Endothelial cell of umbilical vein (primary cell): Measurements from ENCODE around the gene HOXA11. TPM values are rescaled to one million over a fixed set of nuclear protein-coding genes. Genes with fewer than 3 reads are reported as not detected.

Experiments
- BruUV-seq: library from RNA; stranded (reverse); fragments of 400-500 nt; replicated peaks from 2 replicates; lab custom pipeline; 2021; lab: Mats Ljungman, UMichigan
- CTCF ChIA-PET: fragments of 300-600, 350-600 bp; sonication (Branson Sonifier 250); formaldehyde crosslinking; loops from one replicate; lab custom pipeline; 2021; ENCODE audit warnings: antibody characterized with exemption, inconsistent platforms; lab: Charles Lee
- POLR2A ChIA-PET: fragments of 300-600, 350-600 bp; sonication (Branson Sonifier 250); formaldehyde crosslinking; loops from one replicate; lab custom pipeline; 2021; ENCODE audit warnings: antibody characterized with exemption, inconsistent platforms; lab: Charles Lee
- DNase-seq: peaks from one replicate; pipeline ENCODE4 v3.0.0-alpha.2; 2011; ENCODE audit warnings: low read depth, low spot score
- FAIRE-seq: peaks from 2 replicates; lab custom pipeline; 2011; peaks lifted over from hg19 to GRCh38; lab: Jason Lieb, UNC
- H2AFZ ChIP-seq: 2 replicates; pipeline ENCODE4 v1.6.0; 2012; ENCODE audit warnings: low read depth, low read length, control low read depth, inconsistent platforms
- H3K27ac ChIP-seq: 2 replicates; pipeline ENCODE4 v1.5.1; 2011; ENCODE audit warnings: low read depth, mild to moderate bottlenecking, control low read depth, low read length, moderate library complexity; ENCODE audit not compliant: insufficient read depth
- H3K27me3 ChIP-seq, 2 experiments: 2 replicates each; pipeline versions ENCODE4 v1.6.0 to v1.6.1; 2011; ENCODE audit warnings: low read length in 2 of 2, mixed read lengths in 1 of 2; ENCODE audit not compliant: control insufficient read depth in 2 of 2, insufficient read depth in 2 of 2
- H3K36me3 ChIP-seq, 2 experiments: 2 replicates in 1 of 2; 3 replicates in 1 of 2; pipeline ENCODE4 v1.5.1; 2011; ENCODE audit warnings: low read length in 2 of 2, mild to moderate bottlenecking in 1 of 2, moderate library complexity in 1 of 2; ENCODE audit not compliant: control insufficient read depth in 2 of 2, insufficient read depth in 2 of 2; ENCODE audit errors: extremely low read depth in 1 of 2
- H3K4me1 ChIP-seq: 3 replicates; pipeline ENCODE4 v1.5.1; 2011; ENCODE audit warnings: mild to moderate bottlenecking, low read length; ENCODE audit not compliant: control insufficient read depth, insufficient read depth; ENCODE audit errors: extremely low read depth
- H3K4me2 ChIP-seq: 2 replicates; pipeline ENCODE4 v1.6.1; 2011; ENCODE audit warnings: low read length, control low read depth, mixed read lengths; ENCODE audit not compliant: insufficient read depth
- H3K4me3 ChIP-seq, 3 experiments: fragments of 200-600 bp in 1 of 3; sonication (generic), shearing (Covaris generic) in 1 of 3; replicated peaks in 1 of 3; 2 replicates each; pipeline ENCODE4 v1.5.1; 2011 to 2016; ENCODE audit warnings: control low read depth in 3 of 3, low read length in 3 of 3, mild to moderate bottlenecking in 2 of 3, inconsistent platforms in 1 of 3, low read depth in 1 of 3, moderate library complexity in 1 of 3; ENCODE audit not compliant: insufficient read depth in 1 of 3
- H3K79me2 ChIP-seq: 2 replicates; pipeline ENCODE4 v1.6.0; 2012; ENCODE audit warnings: low read length, inconsistent platforms; ENCODE audit not compliant: control insufficient read depth, insufficient read depth
- H3K9ac ChIP-seq: replicated peaks from 2 replicates; pipeline ENCODE3; 2011; ENCODE audit warnings: low read length, control low read depth; ENCODE audit not compliant: insufficient read depth; ENCODE audit errors: extremely low read depth
- H3K9me1 ChIP-seq: replicated peaks from 3 replicates; pipeline ENCODE4 v1.6.0; 2011; ENCODE audit warnings: mild to moderate bottlenecking, low read length; ENCODE audit not compliant: control insufficient read depth, insufficient read depth; ENCODE audit errors: extremely low read depth
- H3K9me3 ChIP-seq: replicated peaks from 2 replicates; pipeline ENCODE4 v1.5.1; 2012; ENCODE audit warnings: low read length, inconsistent platforms; ENCODE audit not compliant: control insufficient read depth, insufficient read depth
- H4K20me1 ChIP-seq: replicated peaks from 2 replicates; pipeline ENCODE3; 2011; ENCODE audit warnings: mild to moderate bottlenecking, low read length; ENCODE audit not compliant: control insufficient read depth, insufficient read depth; ENCODE audit errors: extremely low read depth
- CTCF ChIP-seq, 2 donors: IDR thresholded peaks; 1 replicate in 1 of 2; 2 replicates in 1 of 2; pipeline ENCODE4 v1.5.1; 2011; ENCODE audit warnings: low read length in 2 of 2, mild to moderate bottlenecking in 2 of 2, moderate library complexity in 2 of 2, control low read depth in 1 of 2, inconsistent platforms in 1 of 2, low read depth in 1 of 2; ENCODE audit not compliant: insufficient read depth in 1 of 2; ENCODE audit errors: extremely low read depth in 1 of 2
- EZH2 ChIP-seq: IDR thresholded peaks from 2 replicates; pipeline ENCODE4 v1.6.1; 2012; ENCODE audit warnings: borderline replicate concordance, low read depth, mild to moderate bottlenecking, moderate library complexity, low read length, inconsistent platforms; ENCODE audit not compliant: severe bottlenecking
- FOS ChIP-seq: IDR thresholded peaks from 2 replicates; pipeline ENCODE4 v1.6.1; 2011; ENCODE audit warnings: mild to moderate bottlenecking, low read length, moderate library complexity, borderline replicate concordance; ENCODE audit not compliant: insufficient read depth
- GATA2 ChIP-seq: IDR thresholded peaks from 2 replicates; pipeline ENCODE4 v1.7.0; 2011; ENCODE audit warnings: low read depth, mild to moderate bottlenecking, moderate library complexity, mixed read lengths, low read length; ENCODE audit not compliant: insufficient read length, insufficient read depth
- JUN ChIP-seq: IDR thresholded peaks from 2 replicates; pipeline ENCODE4 v1.6.1; 2011; ENCODE audit warnings: borderline replicate concordance, low read depth; ENCODE audit not compliant: insufficient read length, insufficient read depth
- MAX ChIP-seq: IDR thresholded peaks from 2 replicates; pipeline ENCODE4 v1.6.1; 2011; ENCODE audit not compliant: insufficient read depth, insufficient read length
- MYC ChIP-seq: IDR thresholded peaks from one replicate; pipeline ENCODE4 v1.6.1; 2011; ENCODE audit warnings: mild to moderate bottlenecking, low read depth, low read length
- POLR2A ChIP-seq: IDR thresholded peaks from 2 replicates; pipeline ENCODE4 v1.6.1; 2012; ENCODE audit warnings: low read depth, mild to moderate bottlenecking, control low read depth, low read length
- POLR2AphosphoS5 ChIP-seq: IDR thresholded peaks from 2 replicates; pipeline ENCODE4 v1.6.1; 2012; ENCODE audit warnings: low read depth, mild to moderate bottlenecking, control low read depth, low read length, moderate library complexity; ENCODE audit not compliant: insufficient read depth
- dilution Hi-C: fragments of 300-500 bp; cut with MboI; formaldehyde crosslinking; loops from one replicate; pipeline ENCODE4 v1.15.0; 2019; ENCODE audit warnings: low sequenced_read_pairs; ENCODE audit not compliant: extremely low pct_ligation_motif_present
- intact Hi-C: fragments of 100-400 bp; cut with micrococcal nuclease; formaldehyde crosslinking; loops from one replicate; pipeline ENCODE4 v1.10.0; 2022
- polyA plus RNA-seq, 4 experiments: library from polyadenylated mRNA; depleted of rRNA in 3 of 4; stranded (reverse) in 3 of 4; unstranded in 1 of 4; fragments of >200 nt; gene quantifications; 2 replicates each; pipeline versions ENCODE4 v1.2.1 to v1.2.3, GENCODE V29; 2011 to 2012; ENCODE audit warnings: missing spikeins in 1 of 4
- total RNA-seq: library from RNA; stranded (reverse); gene quantifications from 2 replicates; pipeline ENCODE4 v1.2.3, GENCODE V29; 2021

Gene HOXA11
- total and polyA plus RNA-seq, 2 donors (not counting 3 experiments of a cell fraction or from before 2014, with no cell fraction given), result 10.4 to 16.7 TPM

DNA sequence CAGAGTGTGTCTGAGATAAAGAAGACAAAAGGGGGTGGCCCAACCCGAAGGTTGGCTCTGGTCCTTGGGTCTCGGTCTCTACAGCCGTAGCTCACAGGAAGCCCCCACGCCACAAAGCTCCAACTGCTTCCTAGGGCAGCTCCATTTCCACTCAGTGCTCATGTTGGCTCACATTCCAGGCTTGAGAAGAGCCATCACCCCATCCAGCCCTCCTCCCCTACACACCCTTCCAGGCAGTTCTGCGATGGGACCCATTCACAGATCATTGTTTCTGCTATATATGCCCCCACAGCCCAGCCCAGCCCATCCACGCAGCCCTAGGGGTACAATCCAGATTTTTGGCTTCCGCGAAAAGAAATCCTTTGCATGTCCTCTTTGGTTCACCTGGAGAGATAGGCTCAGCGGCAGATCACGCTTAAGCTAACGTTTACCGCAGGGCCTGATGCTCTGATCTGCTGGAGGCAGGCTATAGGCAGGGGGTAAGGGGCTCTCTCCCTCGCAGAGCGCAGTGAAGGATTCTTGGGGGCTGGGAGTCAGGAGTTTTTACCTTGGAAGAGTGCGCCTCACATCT is 6.2 kb upstream of the HOXA11 start:
- intact Hi-C loops, result no loop called here
- Histone ChIP-seq H3K4me1 (peaks cover 35% of the 10 kb centered on the region), H3K9me1 (no peaks in the 10 kb centered on the region), H3K36me3 (no peaks in the 10 kb centered on the region), H3K27ac (no peak overlapping the region), H3K9ac (no peak overlapping the region), H4K20me1 (no peaks in the 10 kb centered on the region), H3K79me2 (peaks cover 16% of the 10 kb centered on the region), H2AFZ (no peak overlapping the region), H3K4me2 (no peak overlapping the region), H3K27me3 (peaks cover 20 to 33% of the 10 kb centered on the region in 2 experiments), H3K9me3 (no peaks in the 10 kb centered on the region), H3K4me3 (no peak overlapping the region)
- dilution Hi-C loops, result no loop called here
- ChIA-PET CTCF (interaction anchor here (0.9 to 5.0 kb wide), 3 partner anchors 8 to 902 kb away, joined by 3 to 42 read pairs (median 7); partner anchors contain the start of gene HOXA13), POLR2A (no interaction called here)
- BruUV-seq, result no TSS peak
- FAIRE-seq (no peak), DNase-seq (no peak)
- TF ChIP-seq FOS (no peak), GATA2 (no peak), EZH2 (no peak), CTCF (IDR thresholded peaks at IDR 0.05; ENCODE audit: extremely low read depth in 1 of 2, insufficient read depth in 1 of 2, low read depth in 1 of 2, low read length in 2 of 2) (no peak), POLR2A (no peak), MYC (no peak), MAX (no peak), POLR2AphosphoS5 (no peak), JUN (no peak)
